ENCODE results near the gene MCM10.
"Not testable (repeated sequence)": the region's sequence is repeated elsewhere in the genome, so short reads cannot be mapped to it uniquely, and the experiment has no call there.

Gene MCM10

GRCh38 chr10:13146379-13146778, 15.0 kb upstream of the MCM10 start:
- Mint-ChIP-seq H3K27me3 (ENCODE audit: low read depth) (no peaks in the 10 kb centered on the region), H3K4me1 (ENCODE audit: low read depth) (peaks cover 3% of the 10 kb centered on the region), H3K36me3 (ENCODE audit: low read depth) (peaks cover 31% of the 10 kb centered on the region), H3K4me3 (no peak overlapping the region), H3K27ac (no peak overlapping the region), H3K9me3 (peaks cover 22% of the 10 kb centered on the region)

- peaks cover 22% of the 10 kb centered on the region for H3K9me3 Mint-ChIP-seq
- H3K27ac Mint-ChIP-seq: no peak overlapping the region
- peaks cover 29% of the 10 kb centered on the region for H3K36me3 Mint-ChIP-seq (ENCODE audit: low read depth)
- H3K27me3 Mint-ChIP-seq (ENCODE audit: low read depth): no peaks in the 10 kb centered on the region
- peaks cover 3% of the 10 kb centered on the region for H3K4me1 Mint-ChIP-seq (ENCODE audit: low read depth)
- no peak overlapping the region for H3K4me3 Mint-ChIP-seq
Observed at GRCh38 chr10:13147161-13147560, 14.2 kb upstream of the MCM10 start.

- Mint-ChIP-seq H3K36me3 (ENCODE audit: low read depth) (peaks cover 7% of the 10 kb centered on the region), H3K4me1 (ENCODE audit: low read depth) (peaks cover 3% of the 10 kb centered on the region), H3K9me3 (no peaks in the 10 kb centered on the region), H3K4me3 (no peak overlapping the region), H3K27me3 (ENCODE audit: low read depth) (no peaks in the 10 kb centered on the region), H3K27ac (no peak overlapping the region)
Observed at GRCh38 chr10:13152296-13152695, 9.1 kb upstream of the MCM10 start.

- H3K27ac Mint-ChIP-seq; H3K9me3 Mint-ChIP-seq; H3K36me3 Mint-ChIP-seq (ENCODE audit: low read depth); H3K27me3 Mint-ChIP-seq (ENCODE audit: low read depth); H3K4me3 Mint-ChIP-seq: not testable (repeated sequence)
- peaks cover 12% of the 10 kb centered on the region for H3K4me1 Mint-ChIP-seq (ENCODE audit: low read depth)
Observed at GRCh38 chr10:13155860-13156259, 5.5 kb upstream of the MCM10 start.

- H3K27me3 Mint-ChIP-seq (ENCODE audit: low read depth): no peaks in the 10 kb centered on the region
- H3K36me3 Mint-ChIP-seq (ENCODE audit: low read depth): peaks cover 10% of the 10 kb centered on the region
- H3K4me1 Mint-ChIP-seq (ENCODE audit: low read depth): peaks cover 24% of the 10 kb centered on the region
- peak overlapping the region; percentile 76 for H3K4me3 Mint-ChIP-seq
- no peaks in the 10 kb centered on the region for H3K9me3 Mint-ChIP-seq
- H3K27ac Mint-ChIP-seq: peak overlapping the region; percentile 56
Observed at GRCh38 chr10:13158401-13158800, 3.0 kb upstream of the MCM10 start.

- Mint-ChIP-seq H3K27me3 (ENCODE audit: low read depth) (no peaks in the 10 kb centered on the region), H3K4me3 (peak overlapping the region; percentile 88), H3K4me1 (ENCODE audit: low read depth) (peaks cover 31% of the 10 kb centered on the region), H3K9me3 (no peaks in the 10 kb centered on the region), H3K27ac (peak overlapping the region; percentile 67), H3K36me3 (ENCODE audit: low read depth) (peaks cover 11% of the 10 kb centered on the region)
Observed at GRCh38 chr10:13161857-13162271, 506 bp downstream of the MCM10 start.

- no peaks in the 10 kb centered on the region for H3K9me3 Mint-ChIP-seq
Observed at GRCh38 chr10:13163859-13164258, 2.5 kb downstream of the MCM10 start.

GRCh38 chr10:13165177-13165576, 3.8 kb downstream of the MCM10 start:
- peaks cover 20% of the 10 kb centered on the region for H3K36me3 Mint-ChIP-seq (ENCODE audit: low read depth)
- H3K4me3 Mint-ChIP-seq: no peak overlapping the region
- peaks cover 27% of the 10 kb centered on the region for H3K4me1 Mint-ChIP-seq (ENCODE audit: low read depth)
- H3K27ac Mint-ChIP-seq: no peak overlapping the region
- H3K9me3 Mint-ChIP-seq: no peaks in the 10 kb centered on the region
- no peaks in the 10 kb centered on the region for H3K27me3 Mint-ChIP-seq (ENCODE audit: low read depth)

More at GRCh38 chr10:13163859-13164258, 2.5 kb downstream of the MCM10 start:
- Mint-ChIP-seq H3K27ac (no peak overlapping the region), H3K4me1 (ENCODE audit: low read depth) (peaks cover 31% of the 10 kb centered on the region), H3K36me3 (ENCODE audit: low read depth) (peaks cover 20% of the 10 kb centered on the region), H3K4me3 (no peak overlapping the region), H3K27me3 (ENCODE audit: low read depth) (no peaks in the 10 kb centered on the region)

GRCh38 chr10:13167568-13167967, 6.2 kb downstream of the MCM10 start:
- H3K36me3 Mint-ChIP-seq (ENCODE audit: low read depth): peaks cover 28% of the 10 kb centered on the region
- no peaks in the 10 kb centered on the region for H3K27me3 Mint-ChIP-seq (ENCODE audit: low read depth)
- no peak overlapping the region for H3K4me3 Mint-ChIP-seq
- H3K27ac Mint-ChIP-seq: no peak overlapping the region
- H3K4me1 Mint-ChIP-seq (ENCODE audit: low read depth): peaks cover 13% of the 10 kb centered on the region
- no peaks in the 10 kb centered on the region for H3K9me3 Mint-ChIP-seq

- Mint-ChIP-seq H3K36me3 (ENCODE audit: low read depth) (peaks cover 39% of the 10 kb centered on the region), H3K27ac (no peak overlapping the region), H3K4me1 (ENCODE audit: low read depth) (peaks cover 7% of the 10 kb centered on the region), H3K9me3 (no peaks in the 10 kb centered on the region), H3K4me3 (no peak overlapping the region), H3K27me3 (ENCODE audit: low read depth) (no peaks in the 10 kb centered on the region)
Observed at GRCh38 chr10:13168781-13169180, 7.4 kb downstream of the MCM10 start.

GRCh38 chr10:13173616-13174015, 12.3 kb downstream of the MCM10 start:
- Mint-ChIP-seq H3K9me3 (no peaks in the 10 kb centered on the region), H3K4me1 (ENCODE audit: low read depth) (peaks cover 3% of the 10 kb centered on the region), H3K27ac (peak overlapping the region; percentile 20), H3K36me3 (ENCODE audit: low read depth) (peaks cover 41% of the 10 kb centered on the region), H3K4me3 (no peak overlapping the region), H3K27me3 (ENCODE audit: low read depth) (no peaks in the 10 kb centered on the region)

- H3K27ac Mint-ChIP-seq: no peak overlapping the region
- H3K27me3 Mint-ChIP-seq (ENCODE audit: low read depth): no peaks in the 10 kb centered on the region
- no peak overlapping the region for H3K4me3 Mint-ChIP-seq
- H3K9me3 Mint-ChIP-seq: no peaks in the 10 kb centered on the region
- H3K4me1 Mint-ChIP-seq (ENCODE audit: low read depth): peaks cover 2% of the 10 kb centered on the region
- H3K36me3 Mint-ChIP-seq (ENCODE audit: low read depth): peaks cover 34% of the 10 kb centered on the region
Observed at GRCh38 chr10:13180788-13181187, 19.4 kb downstream of the MCM10 start.

- Mint-ChIP-seq H3K27ac (no peak overlapping the region), H3K4me3 (no peak overlapping the region), H3K4me1 (ENCODE audit: low read depth) (peaks cover 2% of the 10 kb centered on the region), H3K27me3 (ENCODE audit: low read depth) (no peaks in the 10 kb centered on the region), H3K36me3 (ENCODE audit: low read depth) (peaks cover 38% of the 10 kb centered on the region), H3K9me3 (no peaks in the 10 kb centered on the region)
Observed at GRCh38 chr10:13182424-13182823, 21.1 kb downstream of the MCM10 start.

- peaks cover 32% of the 10 kb centered on the region for H3K36me3 Mint-ChIP-seq (ENCODE audit: low read depth)
- no peaks in the 10 kb centered on the region for H3K27me3 Mint-ChIP-seq (ENCODE audit: low read depth)
- no peaks in the 10 kb centered on the region for H3K4me1 Mint-ChIP-seq (ENCODE audit: low read depth)
- no peaks in the 10 kb centered on the region for H3K9me3 Mint-ChIP-seq
- H3K27ac Mint-ChIP-seq: no peak overlapping the region
- no peak overlapping the region for H3K4me3 Mint-ChIP-seq
Observed at GRCh38 chr10:13183625-13184024, 22.3 kb downstream of the MCM10 start.

- H3K4me3 Mint-ChIP-seq: no peak overlapping the region
- H3K4me1 Mint-ChIP-seq (ENCODE audit: low read depth): no peaks in the 10 kb centered on the region
- H3K9me3 Mint-ChIP-seq: no peaks in the 10 kb centered on the region
- H3K27ac Mint-ChIP-seq: no peak overlapping the region
- peaks cover 30% of the 10 kb centered on the region for H3K36me3 Mint-ChIP-seq (ENCODE audit: low read depth)
- H3K27me3 Mint-ChIP-seq (ENCODE audit: low read depth): no peaks in the 10 kb centered on the region
Observed at GRCh38 chr10:13184276-13184675, 22.9 kb downstream of the MCM10 start.

Measured in T-helper 1 cell treated with Interleukin-12 subunit alpha and Interleukin-12 subunit beta and Interleukin-4 antibody, amounts not matched to agents 30 μg/mL and 1 μg/mL, for 36 hours (primary cell).